ENCODE measurements around the gene ZBTB44.

ZBTB44 gene

GRCh38 chr11:130330101-130330684 lies 15.5 kb upstream of the ZBTB44 start:
- no peak for DNase-seq (ENCODE audit: low read depth, low spot score)
- Histone ChIP-seq H3K9me3 (ENCODE audit: low read depth, low read length) (no peaks in the 10 kb centered on the region), H3K27ac (no peak overlapping the region), H3K36me3 (ENCODE audit: insufficient read depth, low read length) (no peaks in the 10 kb centered on the region), H3K9ac (ENCODE audit: insufficient read length) (no peak overlapping the region), H3K4me3 (no peak overlapping the region)
- TF ChIP-seq POLR2AphosphoS5 (IDR thresholded peaks at IDR 0.05; ENCODE audit: borderline replicate concordance, low read depth, low read length): no peak

GRCh38 chr11:130328420-130328819 lies 13.7 kb upstream of the ZBTB44 start:
- H3K9ac ChIP-seq (ENCODE audit: insufficient read length): no peak overlapping the region
- H3K4me3 ChIP-seq: no peak overlapping the region
- TF ChIP-seq POLR2AphosphoS5 (IDR thresholded peaks at IDR 0.05; ENCODE audit: borderline replicate concordance, low read depth, low read length): no peak
- TF ChIP-seq FOXP2 (optimal IDR thresholded peaks at IDR 0.05; ENCODE audit: control extremely low read depth, extremely low read length, insufficient read depth): no peak
- TF ChIP-seq EZH2 (IDR thresholded peaks at IDR 0.05): no peak
- no peak for DNase-seq (ENCODE audit: low read depth, low spot score)
- H3K36me3 ChIP-seq (ENCODE audit: insufficient read depth, low read length): no peaks in the 10 kb centered on the region
- no peak overlapping the region for H3K27ac ChIP-seq
- no peaks in the 10 kb centered on the region for H3K9me3 ChIP-seq (ENCODE audit: low read depth, low read length)

- DNase-seq (ENCODE audit: low read depth, low spot score): no peak
- no peak overlapping the region for H3K4me3 ChIP-seq
- H3K9ac ChIP-seq (ENCODE audit: insufficient read length): no peak overlapping the region
- TF ChIP-seq EZH2 (IDR thresholded peaks at IDR 0.05) (no peak), POLR2AphosphoS5 (IDR thresholded peaks at IDR 0.05; ENCODE audit: borderline replicate concordance, low read depth, low read length) (no peak), FOXP2 (optimal IDR thresholded peaks at IDR 0.05; ENCODE audit: control extremely low read depth, extremely low read length, insufficient read depth) (no peak)
- H3K27ac ChIP-seq: no peak overlapping the region
- H3K9me3 ChIP-seq (ENCODE audit: low read depth, low read length): no peaks in the 10 kb centered on the region
- no peaks in the 10 kb centered on the region for H3K36me3 ChIP-seq (ENCODE audit: insufficient read depth, low read length)
These were observed 13.0 kb upstream of the ZBTB44 start for GRCh38 chr11:130327716-130328115.

- TF ChIP-seq EZH2 (IDR thresholded peaks at IDR 0.05): no peak
- TF ChIP-seq FOXP2 (optimal IDR thresholded peaks at IDR 0.05; ENCODE audit: control extremely low read depth, extremely low read length, insufficient read depth): no peak
- TF ChIP-seq POLR2AphosphoS5 (IDR thresholded peaks at IDR 0.05; ENCODE audit: borderline replicate concordance, low read depth, low read length): no peak
- no peak overlapping the region for H3K27ac ChIP-seq
- H3K36me3 ChIP-seq (ENCODE audit: insufficient read depth, low read length): no peaks in the 10 kb centered on the region
- no peak overlapping the region for H3K9ac ChIP-seq (ENCODE audit: insufficient read length)
- DNase-seq (ENCODE audit: low read depth, low spot score): no peak
- peaks cover 4% of the 10 kb centered on the region; the same call in 1 of the 2 replicates for H3K9me3 ChIP-seq (ENCODE audit: low read depth, low read length)
- no peak overlapping the region for H3K4me3 ChIP-seq
These were observed 11.0 kb upstream of the ZBTB44 start for GRCh38 chr11:130325691-130326090.

- Histone ChIP-seq H3K36me3 (ENCODE audit: insufficient read depth, low read length) (no peaks in the 10 kb centered on the region), H3K9ac (ENCODE audit: insufficient read length) (no peak overlapping the region), H3K4me3 (no peak overlapping the region), H3K9me3 (ENCODE audit: low read depth, low read length) (peaks cover 4% of the 10 kb centered on the region; the same call in 1 of the 2 replicates), H3K27ac (no peak overlapping the region)
- TF ChIP-seq FOXP2 (optimal IDR thresholded peaks at IDR 0.05; ENCODE audit: control extremely low read depth, extremely low read length, insufficient read depth): no peak
- no peak for DNase-seq (ENCODE audit: low read depth, low spot score)
These were observed 9.0 kb upstream of the ZBTB44 start for GRCh38 chr11:130323452-130324450.

GRCh38 chr11:130322126-130322525 lies 7.4 kb upstream of the ZBTB44 start:
- Histone ChIP-seq H3K27ac (no peak overlapping the region), H3K9ac (ENCODE audit: insufficient read length) (no peak overlapping the region), H3K36me3 (ENCODE audit: insufficient read depth, low read length) (no peaks in the 10 kb centered on the region), H3K9me3 (ENCODE audit: low read depth, low read length) (peaks cover 4% of the 10 kb centered on the region; the same call in 1 of the 2 replicates), H3K4me3 (no peak overlapping the region)
- DNase-seq (ENCODE audit: low read depth, low spot score): no peak
- TF ChIP-seq POLR2AphosphoS5 (IDR thresholded peaks at IDR 0.05; ENCODE audit: borderline replicate concordance, low read depth, low read length) (no peak), FOXP2 (optimal IDR thresholded peaks at IDR 0.05; ENCODE audit: control extremely low read depth, extremely low read length, insufficient read depth) (no peak), EZH2 (IDR thresholded peaks at IDR 0.05) (no peak)

GRCh38 chr11:130318031-130318673 lies 3.4 kb upstream of the ZBTB44 start:
- Histone ChIP-seq H3K9ac (ENCODE audit: insufficient read length) (no peak overlapping the region), H3K9me3 (ENCODE audit: low read depth, low read length) (peaks cover 4% of the 10 kb centered on the region; the same call in 1 of the 2 replicates), H3K36me3 (ENCODE audit: insufficient read depth, low read length) (no peaks in the 10 kb centered on the region), H3K27ac (no peak overlapping the region), H3K4me3 (no peak overlapping the region)
- no peak for DNase-seq (ENCODE audit: low read depth, low spot score)
- TF ChIP-seq POLR2AphosphoS5 (IDR thresholded peaks at IDR 0.05; ENCODE audit: borderline replicate concordance, low read depth, low read length) (no peak), FOXP2 (optimal IDR thresholded peaks at IDR 0.05; ENCODE audit: control extremely low read depth, extremely low read length, insufficient read depth) (no peak), EZH2 (IDR thresholded peaks at IDR 0.05) (no peak)

GRCh38 chr11:130315354-130315970 lies 745 bp upstream of the ZBTB44 start:
- Histone ChIP-seq H3K9ac (ENCODE audit: insufficient read length) (peak overlapping the region; percentile 8), H3K36me3 (ENCODE audit: insufficient read depth, low read length) (no peaks in the 10 kb centered on the region), H3K4me3 (peak overlapping the region; percentile 67), H3K9me3 (ENCODE audit: low read depth, low read length) (no peaks in the 10 kb centered on the region), H3K27ac (no peak overlapping the region)
- no peak for DNase-seq (ENCODE audit: low read depth, low spot score)
- no peak for TF ChIP-seq EZH2 (IDR thresholded peaks at IDR 0.05)
- no peak for TF ChIP-seq POLR2AphosphoS5 (IDR thresholded peaks at IDR 0.05; ENCODE audit: borderline replicate concordance, low read depth, low read length)
- TF ChIP-seq FOXP2 (optimal IDR thresholded peaks at IDR 0.05; ENCODE audit: control extremely low read depth, extremely low read length, insufficient read depth): no peak
